Esophagus squamous epithelium (tissue), 4 donors: Measurements from ENCODE around the gene NR1I3.

ENCODE experiments used
- POLR2A ChIP-seq, 4 donors: fragments of 450-650 bp; IDR thresholded peaks; one replicate each; pipeline ENCODE4 v1.6.1; 2017; ENCODE audit warnings: antibody characterized with exemption in 4 of 4, mild to moderate bottlenecking in 4 of 4, moderate library complexity in 3 of 4
- TF ChIP-seq, protein P1 (sequence below), 6 experiments: fragments of 450-650 bp in 4 of 6; fragments of 200-600 bp in 2 of 6; sonication (generic) in 2 of 6; IDR thresholded peaks; one replicate each; pipeline ENCODE4 v1.5.1; 2016 to 2019; ENCODE audit warnings: antibody characterized with exemption in 6 of 6, mild to moderate bottlenecking in 4 of 6, moderate library complexity in 4 of 6

DNA sequence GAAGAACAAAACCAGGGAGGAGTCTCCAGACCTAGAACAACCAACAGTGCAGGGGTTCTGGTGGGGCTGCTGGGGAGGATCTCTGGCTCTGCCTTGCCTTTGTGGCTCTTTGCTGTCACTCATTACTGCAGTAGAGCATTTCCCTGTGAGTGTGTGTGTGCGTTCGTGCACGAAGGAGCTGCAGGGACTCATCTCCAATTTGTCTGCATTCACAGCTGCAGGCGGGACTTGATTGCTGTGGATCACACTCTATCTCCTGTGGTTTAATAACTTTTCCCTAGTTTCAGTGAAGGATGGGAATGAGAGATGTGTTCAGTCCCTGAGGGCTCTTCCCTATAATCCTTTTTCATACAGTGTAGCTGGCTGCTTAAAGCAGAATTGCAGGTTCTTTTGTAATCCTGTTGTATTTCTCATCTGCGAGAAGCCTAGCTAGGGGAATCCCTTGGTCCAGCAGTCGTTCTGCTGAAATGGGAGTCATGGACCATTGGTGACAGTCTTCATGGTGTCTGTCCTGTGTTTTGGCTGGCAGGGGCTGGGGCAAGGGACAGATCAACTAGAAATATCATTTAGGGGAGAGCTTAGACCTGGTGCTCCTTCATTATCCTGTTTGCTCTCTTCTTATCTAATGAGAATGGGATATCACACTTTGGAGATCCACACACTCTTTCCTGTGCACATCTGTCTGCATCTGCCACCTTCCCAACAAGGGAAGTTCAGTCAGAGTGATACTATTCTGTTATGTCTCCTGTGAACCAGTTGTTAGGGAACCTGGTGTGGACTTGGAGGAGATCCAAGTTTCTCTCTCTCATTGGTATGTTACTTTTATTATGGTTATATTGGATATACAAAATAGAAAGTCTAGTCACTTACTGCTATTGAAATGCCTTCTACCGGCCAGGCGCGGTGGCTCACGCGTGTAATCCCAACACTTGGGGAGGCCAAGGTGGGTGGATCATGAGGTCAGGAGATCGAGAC, 23.5 kb upstream of the NR1I3 start:
- TF ChIP-seq, protein P1, sequence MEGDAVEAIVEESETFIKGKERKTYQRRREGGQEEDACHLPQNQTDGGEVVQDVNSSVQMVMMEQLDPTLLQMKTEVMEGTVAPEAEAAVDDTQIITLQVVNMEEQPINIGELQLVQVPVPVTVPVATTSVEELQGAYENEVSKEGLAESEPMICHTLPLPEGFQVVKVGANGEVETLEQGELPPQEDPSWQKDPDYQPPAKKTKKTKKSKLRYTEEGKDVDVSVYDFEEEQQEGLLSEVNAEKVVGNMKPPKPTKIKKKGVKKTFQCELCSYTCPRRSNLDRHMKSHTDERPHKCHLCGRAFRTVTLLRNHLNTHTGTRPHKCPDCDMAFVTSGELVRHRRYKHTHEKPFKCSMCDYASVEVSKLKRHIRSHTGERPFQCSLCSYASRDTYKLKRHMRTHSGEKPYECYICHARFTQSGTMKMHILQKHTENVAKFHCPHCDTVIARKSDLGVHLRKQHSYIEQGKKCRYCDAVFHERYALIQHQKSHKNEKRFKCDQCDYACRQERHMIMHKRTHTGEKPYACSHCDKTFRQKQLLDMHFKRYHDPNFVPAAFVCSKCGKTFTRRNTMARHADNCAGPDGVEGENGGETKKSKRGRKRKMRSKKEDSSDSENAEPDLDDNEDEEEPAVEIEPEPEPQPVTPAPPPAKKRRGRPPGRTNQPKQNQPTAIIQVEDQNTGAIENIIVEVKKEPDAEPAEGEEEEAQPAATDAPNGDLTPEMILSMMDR (IDR thresholded peaks at IDR 0.05): no peak
- TF ChIP-seq POLR2A (IDR thresholded peaks at IDR 0.05): no peak
